Upper lobe of right lung (tissue), 1 donor: ENCODE results near the gene ICAM3. TPM values are rescaled to one million over a fixed set of nuclear protein-coding genes. Genes with fewer than 3 reads are reported as not detected.

ENCODE experiments used
- ATAC-seq: fragments of 200-7000 bp; cut with Tn5 transposase; one replicate; pipeline ENCODE4 v1.9.1; 2020; ENCODE audit warnings: mild to moderate bottlenecking, moderate library complexity
- DNase-seq: peaks from one replicate; pipeline ENCODE4 v3.0.0-alpha.2; 2020
- H3K27ac ChIP-seq: fragments of 200-600 bp; one replicate; pipeline ENCODE4 v1.8.0; 2022
- H3K27me3 ChIP-seq: fragments of 200-600 bp; one replicate; pipeline ENCODE4 v1.8.0; 2022; ENCODE audit warnings: mild to moderate bottlenecking
- H3K36me3 ChIP-seq: fragments of 200-600 bp; one replicate; pipeline ENCODE4 v1.8.0; 2022
- H3K4me1 ChIP-seq: fragments of 200-600 bp; one replicate; pipeline ENCODE4 v1.8.0; 2022
- H3K4me3 ChIP-seq: fragments of 200-600 bp; one replicate; pipeline ENCODE4 v1.8.0; 2022; ENCODE audit warnings: mild to moderate bottlenecking
- H3K9me3 ChIP-seq: fragments of 200-600 bp; one replicate; pipeline ENCODE4 v1.8.0; 2022
- intact Hi-C: fragments of 100-400 bp; cut with DNase I; formaldehyde crosslinking; loops from one replicate; pipeline ENCODE4 v1.11.0; 2022
- total RNA-seq: library from RNA; stranded (reverse); fragmentation: NEBNext Ultra II Directional; extraction: Animal tissue kit (Norgen Biotek cat#: 25700); gene quantifications from one replicate; pipeline ENCODE4 v1.2.1, GENCODE V29; 2021
- TF ChIP-seq, protein P1 (sequence below): fragments of 200-600 bp; IDR thresholded peaks from one replicate; pipeline ENCODE4 v1.8.0; 2022; ENCODE audit warnings: antibody characterized with exemption
- donor health status: DM: no; HTN: yes; CAD: no; lungs with severe emphysema.

The ICAM3 gene
- total RNA-seq, 1 donor from 2014 or later: 23.8 TPM

DNA sequence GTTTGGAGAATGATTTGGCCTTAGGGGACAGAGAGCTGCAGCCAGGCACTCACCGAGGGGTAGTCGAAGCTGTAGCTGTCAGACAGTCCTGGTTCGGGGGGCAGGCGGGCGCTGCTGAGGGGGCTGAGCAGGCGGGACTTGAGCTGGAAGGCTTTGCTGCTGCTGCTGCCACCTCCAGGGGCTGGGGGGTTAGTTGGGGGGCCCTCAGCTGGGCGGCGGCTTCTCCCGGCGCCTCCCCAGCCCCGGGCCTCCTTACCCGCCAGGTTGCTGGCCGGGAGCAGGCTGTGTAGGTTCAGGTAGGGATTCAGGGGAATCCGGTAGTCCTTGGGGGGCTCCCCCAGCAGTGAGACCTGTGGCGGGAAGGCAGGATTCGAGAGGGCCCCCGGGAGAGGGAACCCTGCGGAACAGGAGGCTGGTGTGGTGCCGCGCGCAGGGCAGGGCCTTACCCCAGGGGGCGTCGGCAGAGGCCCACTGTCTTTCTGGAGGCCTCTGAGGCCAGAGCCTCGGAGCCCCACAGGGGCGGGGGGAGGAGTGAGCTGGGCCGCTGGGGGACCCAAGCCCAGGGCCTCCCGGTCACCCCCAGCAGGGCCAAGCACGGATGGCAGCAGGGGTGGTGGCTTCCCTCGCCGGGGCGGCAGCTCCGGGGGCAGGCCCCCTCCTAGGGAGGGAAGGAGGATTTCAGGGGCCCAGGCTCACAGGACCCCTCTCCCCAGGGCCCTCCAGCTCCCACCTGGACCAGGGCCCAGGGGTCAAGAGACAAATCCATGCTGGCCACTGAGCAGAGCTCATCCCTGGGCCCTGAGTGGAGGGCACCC is 18.6 kb downstream of the ICAM3 start:
- TF ChIP-seq, protein P1, sequence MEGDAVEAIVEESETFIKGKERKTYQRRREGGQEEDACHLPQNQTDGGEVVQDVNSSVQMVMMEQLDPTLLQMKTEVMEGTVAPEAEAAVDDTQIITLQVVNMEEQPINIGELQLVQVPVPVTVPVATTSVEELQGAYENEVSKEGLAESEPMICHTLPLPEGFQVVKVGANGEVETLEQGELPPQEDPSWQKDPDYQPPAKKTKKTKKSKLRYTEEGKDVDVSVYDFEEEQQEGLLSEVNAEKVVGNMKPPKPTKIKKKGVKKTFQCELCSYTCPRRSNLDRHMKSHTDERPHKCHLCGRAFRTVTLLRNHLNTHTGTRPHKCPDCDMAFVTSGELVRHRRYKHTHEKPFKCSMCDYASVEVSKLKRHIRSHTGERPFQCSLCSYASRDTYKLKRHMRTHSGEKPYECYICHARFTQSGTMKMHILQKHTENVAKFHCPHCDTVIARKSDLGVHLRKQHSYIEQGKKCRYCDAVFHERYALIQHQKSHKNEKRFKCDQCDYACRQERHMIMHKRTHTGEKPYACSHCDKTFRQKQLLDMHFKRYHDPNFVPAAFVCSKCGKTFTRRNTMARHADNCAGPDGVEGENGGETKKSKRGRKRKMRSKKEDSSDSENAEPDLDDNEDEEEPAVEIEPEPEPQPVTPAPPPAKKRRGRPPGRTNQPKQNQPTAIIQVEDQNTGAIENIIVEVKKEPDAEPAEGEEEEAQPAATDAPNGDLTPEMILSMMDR: no peak
- DNase-seq (no peak), ATAC-seq (no peak)

DNA sequence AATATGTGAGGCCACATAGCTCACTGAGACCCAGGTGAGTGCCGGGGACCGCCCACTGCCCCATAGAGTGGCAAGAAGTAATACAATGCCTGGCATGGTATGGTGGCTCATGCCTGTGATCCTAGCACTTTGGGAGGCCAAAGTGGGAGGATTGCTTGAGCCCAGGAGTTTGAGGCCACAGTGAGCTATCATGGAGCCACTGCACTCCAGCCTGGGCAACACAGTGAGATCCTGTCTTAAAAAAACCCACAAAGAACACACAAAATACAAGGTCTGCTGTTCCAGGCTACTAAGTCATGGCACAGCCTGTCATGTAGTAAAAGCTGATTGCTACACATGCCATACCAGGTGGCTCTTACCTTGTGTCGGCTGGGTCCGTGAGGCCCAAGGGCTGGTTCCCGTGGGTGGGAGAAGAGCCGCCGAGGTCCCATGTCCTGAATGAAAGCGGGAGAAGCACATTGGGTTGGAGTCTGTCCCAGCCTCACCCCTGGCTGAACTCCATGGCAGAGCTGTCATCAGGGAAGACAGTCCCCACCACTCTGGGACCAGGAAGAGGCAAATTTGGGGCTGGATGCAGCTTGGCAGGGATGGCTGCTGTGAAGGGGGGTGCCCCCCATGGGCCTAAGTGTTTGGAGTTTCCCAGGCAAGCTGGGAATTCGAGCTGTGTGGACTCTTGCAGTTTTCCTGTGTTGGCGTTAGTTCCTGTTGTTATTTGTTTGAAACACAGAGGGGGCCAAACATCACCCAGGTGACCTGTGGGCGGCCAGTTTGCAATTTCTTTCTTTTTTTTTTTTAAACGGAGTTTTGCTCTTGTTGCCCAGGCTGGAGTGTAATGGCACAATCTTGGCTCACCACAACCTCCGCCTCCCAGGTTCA is 20.4 kb downstream of the ICAM3 start:
- Histone ChIP-seq H3K27ac (no peak overlapping the region), H3K4me1 (peaks cover 8% of the 10 kb centered on the region), H3K9me3 (no peaks in the 10 kb centered on the region), H3K27me3 (no peaks in the 10 kb centered on the region), H3K4me3 (no peak overlapping the region), H3K36me3 (peaks cover 64% of the 10 kb centered on the region)
- TF ChIP-seq, protein P1: no peak
- DNase-seq: no peak
- no peak for ATAC-seq
- intact Hi-C loops: no loop called here

More for the DNA sequence above, 18.6 kb downstream of the ICAM3 start:
- Histone ChIP-seq H3K36me3 (peaks cover 82% of the 10 kb centered on the region), H3K4me3 (no peak overlapping the region), H3K4me1 (no peaks in the 10 kb centered on the region), H3K9me3 (no peaks in the 10 kb centered on the region), H3K27ac (no peak overlapping the region), H3K27me3 (no peaks in the 10 kb centered on the region)
- intact Hi-C loops: no loop called here

DNA sequence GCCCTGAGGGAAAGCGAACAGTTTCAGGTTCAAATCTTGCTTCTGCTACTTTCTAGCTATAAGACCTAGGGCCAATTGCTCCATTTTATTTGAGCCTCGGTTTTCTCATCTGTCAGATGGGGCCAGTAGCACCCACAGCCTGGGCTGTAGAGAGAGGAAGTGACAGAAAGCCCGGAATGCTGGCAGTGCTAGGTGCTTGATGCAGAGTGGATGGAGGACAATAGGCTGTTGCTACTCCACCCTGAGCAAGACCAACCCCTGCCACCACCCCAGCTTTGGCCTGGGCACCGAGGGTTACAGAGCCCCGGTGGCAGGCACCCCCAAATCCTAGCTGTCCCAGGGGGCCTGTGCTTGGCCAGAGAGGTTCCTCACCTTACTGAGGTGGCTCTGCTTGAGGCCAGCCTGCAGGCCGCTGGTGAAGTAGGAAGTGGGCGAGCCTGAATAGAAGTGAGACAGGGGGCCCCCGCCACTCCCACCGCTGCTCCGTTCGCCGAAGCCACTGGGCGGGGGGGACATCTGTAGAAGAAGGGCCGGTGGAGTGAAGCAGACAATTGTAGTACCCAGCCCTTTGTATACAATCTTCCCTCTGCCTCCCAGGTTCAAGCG is 21.5 kb downstream of the ICAM3 start:
- intact Hi-C loops: no loop called here
- H3K36me3 ChIP-seq: peaks cover 54% of the 10 kb centered on the region
- ATAC-seq: no peak
- H3K27me3 ChIP-seq: no peaks in the 10 kb centered on the region
- no peak overlapping the region for H3K27ac ChIP-seq
- H3K4me3 ChIP-seq: no peak overlapping the region
- peaks cover 8% of the 10 kb centered on the region for H3K4me1 ChIP-seq
- H3K9me3 ChIP-seq: no peaks in the 10 kb centered on the region
- TF ChIP-seq, protein P1: no peak
- no peak for DNase-seq

DNA sequence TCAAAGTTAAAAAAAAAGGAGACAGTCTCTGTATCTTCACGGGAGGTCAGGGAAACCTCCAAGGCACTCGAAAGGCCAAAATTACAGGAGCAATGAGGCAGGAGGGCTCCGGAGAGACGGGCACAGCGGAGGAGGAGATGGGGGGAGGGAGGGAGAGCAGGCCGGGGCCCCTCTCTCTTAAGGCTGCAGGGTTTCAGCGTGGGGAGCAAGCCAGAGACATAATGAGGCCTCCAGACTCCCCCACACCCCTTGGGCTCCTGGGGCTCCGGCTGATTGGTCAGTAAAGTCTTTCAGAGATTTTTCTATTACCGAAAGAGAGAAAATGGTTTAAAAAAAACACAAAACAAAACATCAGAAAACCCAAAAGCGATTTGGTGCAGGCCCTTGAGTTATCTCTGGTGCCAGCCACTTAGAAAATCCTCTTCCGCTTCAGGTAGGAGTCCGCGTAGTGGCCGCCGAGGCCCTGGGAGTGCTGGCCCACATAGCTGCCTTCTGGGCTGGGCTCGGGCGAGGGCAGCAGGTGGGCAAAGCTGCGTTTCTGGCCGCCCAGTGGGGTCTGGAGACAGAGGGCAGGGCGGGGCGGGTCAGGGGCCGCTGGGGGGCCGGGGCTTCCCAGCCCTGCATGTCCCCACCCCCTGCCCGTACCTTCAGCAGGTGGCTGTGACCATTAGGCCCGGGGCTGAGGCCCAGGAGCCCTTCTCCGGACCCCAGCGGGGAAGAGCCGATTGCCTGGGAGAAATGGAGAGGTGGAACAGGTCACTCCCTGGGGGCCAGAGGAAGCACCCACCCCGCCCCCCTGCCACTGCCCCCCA is 22.2 kb downstream of the ICAM3 start:
- Histone ChIP-seq H3K4me1 (peaks cover 8% of the 10 kb centered on the region), H3K9me3 (no peaks in the 10 kb centered on the region), H3K4me3 (no peak overlapping the region), H3K27ac (no peak overlapping the region), H3K27me3 (no peaks in the 10 kb centered on the region), H3K36me3 (peaks cover 47% of the 10 kb centered on the region)
- TF ChIP-seq, protein P1: no peak
- no peak for DNase-seq
- intact Hi-C loops: no loop called here
- ATAC-seq: no peak
